SK-N-DZ (cell line): Measurements from ENCODE around the gene MEMO1. TPM values are rescaled to one million over a fixed set of nuclear protein-coding genes. Genes with fewer than 3 reads are reported as not detected.
A peak's percentile ranks its signal among the peaks of the same experiment; 100 is the strongest.
"Not testable (repeated sequence)": the region's sequence is repeated elsewhere in the genome, so short reads cannot be mapped to it uniquely, and the experiment has no call there.

ENCODE experiments used
- DNase-seq: peaks from one replicate; pipeline ENCODE4 v3.0.0-alpha.2; 2015; ENCODE audit warnings: low spot score
- polyA plus RNA-seq, 2 experiments: library from polyadenylated mRNA; depleted of rRNA; stranded (reverse); fragments of >200 nt; gene quantifications; 2 replicates each; pipeline ENCODE4 v1.2.3, GENCODE V29; 2014

Gene MEMO1
- 31.9 and 34.7 TPM in 2 replicates for polyA plus RNA-seq (2014; cell fraction: cytosol; rRNA removed)
- 16.4 and 26.5 TPM in 2 replicates for polyA plus RNA-seq (2014; cell fraction: nucleus; rRNA removed)

- peak; percentile 95 for DNase-seq
Observed at GRCh38 chr2:32010670-32011484, at the start of gene MEMO1. Gene MEMO1, minus strand, starts transcription at chr2:32011008. Its CDS starts 761 bp downstream, at chr2:32010247.

GRCh38 chr2:32060266-32060665 lies 49.5 kb upstream of the MEMO1 start:
- DNase-seq, result no peak

GRCh38 chr2:32058130-32058529 lies 47.3 kb upstream of the MEMO1 start:
- no peak for DNase-seq

GRCh38 chr2:32054583-32054982 lies 43.8 kb upstream of the MEMO1 start:
- DNase-seq, result not testable (repeated sequence)

GRCh38 chr2:32051836-32052439 lies 41.1 kb upstream of the MEMO1 start:
- no peak for DNase-seq

- DNase-seq, result no peak
Observed at GRCh38 chr2:32043561-32043960, 32.8 kb upstream of the MEMO1 start.

GRCh38 chr2:32039447-32040219 lies 28.8 kb upstream of the MEMO1 start, which contains the start of gene DPY30:
Gene DPY30, minus strand, starts transcription at chr2:32039805. Its CDS starts 349 bp downstream, at chr2:32039456.
- peak; percentile 94 for DNase-seq

- DNase-seq, result peak; percentile 10
Observed at GRCh38 chr2:32034198-32034887, 23.5 kb upstream of the MEMO1 start.

- not testable (repeated sequence) for DNase-seq
Observed at GRCh38 chr2:32018789-32019482, 8.1 kb upstream of the MEMO1 start.

- no peak for DNase-seq
Observed at GRCh38 chr2:32012872-32013271, 2.1 kb upstream of the MEMO1 start.

- no peak for DNase-seq
Observed at GRCh38 chr2:32011485-32011960, 715 bp upstream of the MEMO1 start.

GRCh38 chr2:32010280-32010669 lies 533 bp downstream of the MEMO1 start:
- peak; percentile 47 for DNase-seq

GRCh38 chr2:32009516-32010256 lies 1.1 kb downstream of the MEMO1 start:
- DNase-seq, result no peak

GRCh38 chr2:32008805-32009515 lies 1.8 kb downstream of the MEMO1 start:
- peak; percentile 18 for DNase-seq

- no peak for DNase-seq
Observed at GRCh38 chr2:32007121-32007391, 3.8 kb downstream of the MEMO1 start.

GRCh38 chr2:32005371-32005976 lies 5.3 kb downstream of the MEMO1 start:
- DNase-seq, result no peak

- DNase-seq, result no peak
Observed at GRCh38 chr2:32003791-32004190, 7.0 kb downstream of the MEMO1 start.

- DNase-seq, result no peak
Observed at GRCh38 chr2:32002406-32002805, 8.4 kb downstream of the MEMO1 start.

- no peak for DNase-seq
Observed at GRCh38 chr2:31999438-31999837, 11.4 kb downstream of the MEMO1 start.
